HepG2 (cell line): ENCODE data around the gene LIME1. TPM values are rescaled to one million over a fixed set of nuclear protein-coding genes. Genes with fewer than 3 reads are reported as not detected.

Experiments
- ARNT2 ChIP-seq: sonication (generic); formaldehyde crosslinking; IDR thresholded peaks from 2 replicates; pipeline ENCODE4 v1.8.0; 2022; ENCODE audit warnings: mild to moderate bottlenecking, low read depth, missing genetic modification reagents, moderate library complexity
- FOXA3 ChIP-seq: IDR thresholded peaks from 2 replicates; pipeline ENCODE4 v1.6.1; 2016; ENCODE audit warnings: missing genetic modification reagents, missing compliant biosample characterization
- ISX ChIP-seq: sonication (generic); formaldehyde crosslinking; conservative IDR thresholded peaks from 2 replicates; pipeline ENCODE4 v1.5.0; 2020; ENCODE audit warnings: missing genetic modification reagents
- KLF6 ChIP-seq: IDR thresholded peaks from 2 replicates; pipeline ENCODE4 v1.8.0; 2016; ENCODE audit warnings: missing biosample characterization, missing genetic modification reagents
- MXD4 ChIP-seq: IDR thresholded peaks from 2 replicates; pipeline ENCODE4 v1.6.1; 2016; ENCODE audit warnings: mild to moderate bottlenecking, missing biosample characterization, missing genetic modification reagents
- NCOR1 ChIP-seq: fragments of 200-600 bp; sonication (generic); IDR thresholded peaks from 2 replicates; pipeline ENCODE4 v1.7.0; 2017; ENCODE audit warnings: antibody characterized with exemption, low read length, borderline replicate concordance
- NR2F2 ChIP-seq: IDR thresholded peaks from 2 replicates; pipeline ENCODE4 v1.6.1; 2012; ENCODE audit warnings: low read depth, inconsistent platforms, borderline replicate concordance
- PAF1 ChIP-seq: IDR thresholded peaks from 2 replicates; pipeline ENCODE4 v1.6.1; 2016; ENCODE audit warnings: missing genetic modification reagents, missing compliant biosample characterization
- SMAD1 ChIP-seq: sonication (generic); formaldehyde crosslinking; IDR thresholded peaks from 2 replicates; pipeline ENCODE4 v1.4.0; 2020; ENCODE audit warnings: missing genetic modification reagents, low read depth, mild to moderate bottlenecking, borderline replicate concordance
- SMAD3 ChIP-seq: sonication (generic); formaldehyde crosslinking; IDR thresholded peaks from 2 replicates; pipeline ENCODE4 v1.4.0; 2020; ENCODE audit warnings: missing genetic modification reagents
- SOX13 ChIP-seq, 3 experiments: fragments of 450-650 bp in 1 of 3; sonication (generic) in 1 of 3; formaldehyde crosslinking in 1 of 3; IDR thresholded peaks in 2 of 3; conservative IDR thresholded peaks in 1 of 3; 2 replicates each; pipeline versions ENCODE4 v1.5.0 to v1.6.1; 2016 to 2020; ENCODE audit warnings: antibody characterized with exemption in 1 of 3, mild to moderate bottlenecking in 1 of 3, missing compliant biosample characterization in 1 of 3, missing genetic modification reagents in 1 of 3, moderate library complexity in 1 of 3
- SPEN ChIP-seq: sonication (generic); formaldehyde crosslinking; IDR thresholded peaks from 2 replicates; pipeline ENCODE4 v1.5.1; 2020; ENCODE audit warnings: low read depth, mild to moderate bottlenecking, missing genetic modification reagents
- ZFX ChIP-seq: sonication (generic); formaldehyde crosslinking; IDR thresholded peaks from 2 replicates; pipeline ENCODE4 v1.4.0; 2020; ENCODE audit warnings: mild to moderate bottlenecking, low read depth, missing genetic modification reagents, moderate library complexity
- ZNF432 ChIP-seq: sonication (generic); formaldehyde crosslinking; IDR thresholded peaks from 2 replicates; pipeline ENCODE4 v1.5.0; 2020; ENCODE audit warnings: missing genetic modification reagents, mild to moderate bottlenecking, borderline replicate concordance
- ZNF597 ChIP-seq: sonication (generic); formaldehyde crosslinking; IDR thresholded peaks from 2 replicates; pipeline ENCODE4 v1.5.0; 2020; ENCODE audit warnings: missing genetic modification reagents
- ZNF841 ChIP-seq: sonication (generic); formaldehyde crosslinking; IDR thresholded peaks from 2 replicates; pipeline ENCODE4 v1.8.1; 2023; ENCODE audit warnings: missing genetic modification reagents, borderline replicate concordance
- ZSCAN22 ChIP-seq: sonication (generic); formaldehyde crosslinking; IDR thresholded peaks from 2 replicates; pipeline ENCODE4 v1.4.0; 2020; ENCODE audit warnings: mild to moderate bottlenecking, missing genetic modification reagents
- polyA plus RNA-seq, 8 experiments: library from polyadenylated mRNA; depleted of rRNA in 3 of 8; stranded (reverse) in 7 of 8; unstranded in 1 of 8; fragments of >200 nt; fragmentation: Illumina TruSeq in 4 of 8; extraction: Trizol in 4 of 8; gene quantifications; 2 replicates each; pipeline versions ENCODE4 v1.2.1 to v1.2.3, GENCODE V29; 2011 to 2016; ENCODE audit warnings: low read depth in 4 of 8, missing spikeins in 1 of 8, mixed read lengths in 1 of 8; ENCODE audit not compliant: insufficient read depth in 1 of 8
- total RNA-seq, 5 experiments: library from RNA; depleted of rRNA; stranded (reverse); fragments of >200 nt; fragmentation: Illumina TruSeq; extraction: Trizol; gene quantifications; 2 replicates each; pipeline ENCODE4 v1.2.3, GENCODE V29; 2016; ENCODE audit warnings: low read depth in 1 of 5
- TF ChIP-seq, protein P1 (sequence below): sonication (generic); formaldehyde crosslinking; IDR thresholded peaks from 2 replicates; pipeline ENCODE4 v1.4.0; 2020; ENCODE audit warnings: missing genetic modification reagents
- TF ChIP-seq, protein P2 (sequence below): sonication (generic); formaldehyde crosslinking; IDR thresholded peaks from 2 replicates; pipeline ENCODE4 v1.4.0; 2020; ENCODE audit warnings: mild to moderate bottlenecking, missing genetic modification reagents
- TF ChIP-seq, protein P3 (sequence below): sonication (generic); formaldehyde crosslinking; IDR thresholded peaks from 2 replicates; pipeline ENCODE4 v1.4.0; 2020; ENCODE audit warnings: missing genetic modification reagents

Gene LIME1
- total and polyA plus RNA-seq, 2 of the 13 experiments (the other 11 are each of a cell fraction or from before 2014, with no cell fraction given), result 13.0 to 61.5 TPM

DNA sequence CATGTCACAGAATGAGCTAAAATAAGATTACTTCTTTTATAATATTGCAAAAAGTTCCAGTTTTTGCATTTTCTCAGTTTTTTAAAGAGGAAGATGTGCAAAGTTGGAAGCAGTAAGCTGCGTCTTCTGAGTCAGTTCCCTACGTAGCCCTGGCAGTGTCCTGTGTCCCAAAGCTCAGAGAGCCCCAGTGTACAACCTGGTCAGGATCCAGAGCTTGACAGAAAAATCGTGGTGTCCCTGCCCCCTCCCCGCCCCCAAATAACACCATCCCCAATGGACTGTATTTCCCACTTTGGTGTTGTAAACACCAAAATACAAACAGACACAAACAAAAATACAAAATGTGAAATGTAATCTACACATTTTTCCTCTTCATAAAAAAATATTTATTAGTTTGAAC lies 7.7 kb downstream of the LIME1 start (continued):
- TF ChIP-seq, protein P1, sequence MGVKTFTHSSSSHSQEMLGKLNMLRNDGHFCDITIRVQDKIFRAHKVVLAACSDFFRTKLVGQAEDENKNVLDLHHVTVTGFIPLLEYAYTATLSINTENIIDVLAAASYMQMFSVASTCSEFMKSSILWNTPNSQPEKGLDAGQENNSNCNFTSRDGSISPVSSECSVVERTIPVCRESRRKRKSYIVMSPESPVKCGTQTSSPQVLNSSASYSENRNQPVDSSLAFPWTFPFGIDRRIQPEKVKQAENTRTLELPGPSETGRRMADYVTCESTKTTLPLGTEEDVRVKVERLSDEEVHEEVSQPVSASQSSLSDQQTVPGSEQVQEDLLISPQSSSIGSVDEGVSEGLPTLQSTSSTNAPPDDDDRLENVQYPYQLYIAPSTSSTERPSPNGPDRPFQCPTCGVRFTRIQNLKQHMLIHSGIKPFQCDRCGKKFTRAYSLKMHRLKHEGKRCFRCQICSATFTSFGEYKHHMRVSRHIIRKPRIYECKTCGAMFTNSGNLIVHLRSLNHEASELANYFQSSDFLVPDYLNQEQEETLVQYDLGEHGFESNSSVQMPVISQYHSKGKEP (CRISPR knock-in tag), result no peak
- TF ChIP-seq ZNF432 (CRISPR knock-in tag) (no peak), NR2F2 (0 out of 2 replicates have a peak, but pooled peaks have one; percentile 0), ARNT2 (CRISPR knock-in tag) (0 out of 2 replicates have a peak, but pooled peaks have one; percentile 7), MXD4 (CRISPR knock-in tag) (0 out of 2 replicates have a peak, but pooled peaks have one; percentile 1), ZNF841 (CRISPR knock-in tag) (no peak), SPEN (CRISPR knock-in tag) (0 out of 2 replicates have a peak, but pooled peaks have one; percentile 4), ISX (CRISPR knock-in tag) (no peak), NCOR1 (no peak), ZSCAN22 (CRISPR knock-in tag) (no peak), ZNF597 (CRISPR knock-in tag) (0 out of 2 replicates have a peak, but pooled peaks have one; percentile 44), SMAD3 (CRISPR knock-in tag) (no peak), PAF1 (CRISPR knock-in tag) (peak; percentile 44; the same call in 1 of the 2 replicates), KLF6 (CRISPR knock-in tag) (0 out of 2 replicates have a peak, but pooled peaks have one; percentile 3), SOX13 (IDR thresholded peaks at IDR 0.05) (0 out of 2 replicates have a peak, but pooled peaks have one; percentile 19), SOX13 (CRISPR knock-in tag; conservative IDR thresholded peaks at IDR 0.05 in 1 of 2, IDR thresholded peaks at IDR 0.05 in 1 of 2) (no peak), ZFX (CRISPR knock-in tag) (no peak), FOXA3 (CRISPR knock-in tag) (no peak), SMAD1 (CRISPR knock-in tag) (no peak)
- TF ChIP-seq, protein P2, sequence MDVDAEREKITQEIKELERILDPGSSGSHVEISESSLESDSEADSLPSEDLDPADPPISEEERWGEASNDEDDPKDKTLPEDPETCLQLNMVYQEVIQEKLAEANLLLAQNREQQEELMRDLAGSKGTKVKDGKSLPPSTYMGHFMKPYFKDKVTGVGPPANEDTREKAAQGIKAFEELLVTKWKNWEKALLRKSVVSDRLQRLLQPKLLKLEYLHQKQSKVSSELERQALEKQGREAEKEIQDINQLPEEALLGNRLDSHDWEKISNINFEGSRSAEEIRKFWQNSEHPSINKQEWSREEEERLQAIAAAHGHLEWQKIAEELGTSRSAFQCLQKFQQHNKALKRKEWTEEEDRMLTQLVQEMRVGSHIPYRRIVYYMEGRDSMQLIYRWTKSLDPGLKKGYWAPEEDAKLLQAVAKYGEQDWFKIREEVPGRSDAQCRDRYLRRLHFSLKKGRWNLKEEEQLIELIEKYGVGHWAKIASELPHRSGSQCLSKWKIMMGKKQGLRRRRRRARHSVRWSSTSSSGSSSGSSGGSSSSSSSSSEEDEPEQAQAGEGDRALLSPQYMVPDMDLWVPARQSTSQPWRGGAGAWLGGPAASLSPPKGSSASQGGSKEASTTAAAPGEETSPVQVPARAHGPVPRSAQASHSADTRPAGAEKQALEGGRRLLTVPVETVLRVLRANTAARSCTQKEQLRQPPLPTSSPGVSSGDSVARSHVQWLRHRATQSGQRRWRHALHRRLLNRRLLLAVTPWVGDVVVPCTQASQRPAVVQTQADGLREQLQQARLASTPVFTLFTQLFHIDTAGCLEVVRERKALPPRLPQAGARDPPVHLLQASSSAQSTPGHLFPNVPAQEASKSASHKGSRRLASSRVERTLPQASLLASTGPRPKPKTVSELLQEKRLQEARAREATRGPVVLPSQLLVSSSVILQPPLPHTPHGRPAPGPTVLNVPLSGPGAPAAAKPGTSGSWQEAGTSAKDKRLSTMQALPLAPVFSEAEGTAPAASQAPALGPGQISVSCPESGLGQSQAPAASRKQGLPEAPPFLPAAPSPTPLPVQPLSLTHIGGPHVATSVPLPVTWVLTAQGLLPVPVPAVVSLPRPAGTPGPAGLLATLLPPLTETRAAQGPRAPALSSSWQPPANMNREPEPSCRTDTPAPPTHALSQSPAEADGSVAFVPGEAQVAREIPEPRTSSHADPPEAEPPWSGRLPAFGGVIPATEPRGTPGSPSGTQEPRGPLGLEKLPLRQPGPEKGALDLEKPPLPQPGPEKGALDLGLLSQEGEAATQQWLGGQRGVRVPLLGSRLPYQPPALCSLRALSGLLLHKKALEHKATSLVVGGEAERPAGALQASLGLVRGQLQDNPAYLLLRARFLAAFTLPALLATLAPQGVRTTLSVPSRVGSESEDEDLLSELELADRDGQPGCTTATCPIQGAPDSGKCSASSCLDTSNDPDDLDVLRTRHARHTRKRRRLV (CRISPR knock-in tag), result no peak
- TF ChIP-seq, protein P3, sequence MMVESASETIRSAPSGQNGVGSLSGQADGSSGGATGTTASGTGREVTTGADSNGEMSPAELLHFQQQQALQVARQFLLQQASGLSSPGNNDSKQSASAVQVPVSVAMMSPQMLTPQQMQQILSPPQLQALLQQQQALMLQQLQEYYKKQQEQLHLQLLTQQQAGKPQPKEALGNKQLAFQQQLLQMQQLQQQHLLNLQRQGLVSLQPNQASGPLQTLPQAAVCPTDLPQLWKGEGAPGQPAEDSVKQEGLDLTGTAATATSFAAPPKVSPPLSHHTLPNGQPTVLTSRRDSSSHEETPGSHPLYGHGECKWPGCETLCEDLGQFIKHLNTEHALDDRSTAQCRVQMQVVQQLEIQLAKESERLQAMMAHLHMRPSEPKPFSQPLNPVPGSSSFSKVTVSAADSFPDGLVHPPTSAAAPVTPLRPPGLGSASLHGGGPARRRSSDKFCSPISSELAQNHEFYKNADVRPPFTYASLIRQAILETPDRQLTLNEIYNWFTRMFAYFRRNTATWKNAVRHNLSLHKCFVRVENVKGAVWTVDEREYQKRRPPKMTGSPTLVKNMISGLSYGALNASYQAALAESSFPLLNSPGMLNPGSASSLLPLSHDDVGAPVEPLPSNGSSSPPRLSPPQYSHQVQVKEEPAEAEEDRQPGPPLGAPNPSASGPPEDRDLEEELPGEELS (CRISPR knock-in tag), result 0 out of 2 replicates have a peak, but pooled peaks have one; percentile 11
